ENCODE results near the gene RAB20.

The RAB20 gene

DNA sequence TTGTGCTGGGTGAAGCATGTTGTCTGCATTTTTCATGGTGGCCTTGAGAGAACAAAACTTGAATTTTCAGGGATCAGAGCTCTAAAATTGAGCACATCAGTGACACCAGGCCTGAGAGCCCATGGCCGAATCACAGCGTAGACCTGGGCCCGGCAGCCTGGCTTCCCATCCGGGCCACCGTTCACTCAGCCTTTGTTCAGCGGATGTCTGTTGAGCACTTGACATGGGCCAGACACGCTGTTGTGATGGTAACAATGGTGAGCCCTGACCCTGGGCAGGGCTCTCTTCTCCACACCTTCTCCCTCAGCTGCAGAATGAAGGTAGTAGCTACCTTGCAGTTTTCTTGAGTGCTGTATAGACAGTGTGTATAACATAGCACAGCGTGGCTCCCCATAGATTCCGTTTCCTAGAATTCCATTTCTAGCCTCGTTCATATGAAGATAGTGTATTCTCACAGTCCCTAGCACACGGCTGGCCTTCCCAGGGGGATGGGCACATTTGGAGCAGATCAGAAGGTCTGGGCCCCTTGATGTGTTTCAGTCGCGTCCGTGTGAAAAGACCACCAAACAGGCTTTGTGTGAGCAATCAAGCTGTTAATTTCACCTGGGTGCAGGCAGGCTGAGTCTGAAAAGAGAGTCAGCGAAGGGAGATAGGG, 75.3 kb downstream of the RAB20 start:
- no peak for DNase-seq

DNA sequence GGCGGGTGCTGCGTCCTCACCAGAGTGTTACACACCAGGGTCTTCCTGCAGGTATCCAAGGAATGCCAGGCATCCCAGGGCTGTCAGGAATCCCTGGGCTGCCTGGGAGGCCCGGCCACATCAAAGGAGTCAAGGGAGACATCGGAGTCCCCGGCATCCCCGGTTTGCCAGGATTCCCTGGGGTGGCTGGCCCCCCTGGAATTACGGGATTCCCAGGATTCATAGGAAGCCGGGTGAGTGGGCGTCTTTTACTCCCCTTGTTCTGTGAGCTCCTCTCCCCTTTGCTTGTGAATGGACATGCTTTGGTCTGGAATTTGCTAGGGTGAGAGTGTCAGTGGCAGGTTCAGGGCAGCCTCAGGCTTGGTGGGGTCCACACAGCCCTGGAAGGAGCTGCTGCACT, 75.9 kb downstream of the RAB20 start:
- no peak for DNase-seq

DNA sequence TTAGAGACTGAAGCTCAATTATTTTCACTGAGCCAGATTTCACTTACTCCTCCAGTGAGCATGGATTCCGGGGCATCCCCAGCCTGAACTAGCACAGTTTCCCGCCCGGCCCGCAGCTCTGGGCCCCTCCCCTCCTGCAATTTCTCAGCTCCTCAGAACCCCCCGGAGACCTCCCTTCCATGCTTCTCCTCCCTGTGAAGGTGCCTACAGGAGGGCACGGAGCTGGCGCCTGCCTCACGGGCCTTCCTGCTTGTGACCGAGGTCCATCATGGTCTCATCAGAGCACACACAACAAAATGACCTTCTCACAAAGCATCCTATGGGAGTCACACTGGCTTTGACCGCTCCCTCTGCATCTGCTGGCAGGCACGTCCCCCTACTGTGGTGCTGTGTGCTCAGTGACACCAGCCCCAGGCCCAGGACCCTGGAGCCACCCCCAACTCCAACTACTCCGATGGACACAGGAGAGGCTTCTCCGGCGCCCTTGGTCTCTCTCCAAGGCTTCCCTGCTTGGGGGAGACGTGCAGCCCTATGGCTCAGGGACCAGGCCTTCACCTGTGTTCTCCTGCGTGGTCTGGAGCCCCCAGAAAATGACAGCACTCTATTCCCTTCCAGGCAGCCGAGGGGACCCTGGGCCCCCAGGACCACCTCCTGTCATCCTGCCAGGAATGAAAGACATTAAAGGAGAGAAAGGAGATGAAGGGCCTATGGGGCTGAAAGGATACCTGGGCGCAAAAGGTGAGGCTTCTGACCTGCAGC, 77.1 kb downstream of the RAB20 start:
- DNase-seq: no peak

DNA sequence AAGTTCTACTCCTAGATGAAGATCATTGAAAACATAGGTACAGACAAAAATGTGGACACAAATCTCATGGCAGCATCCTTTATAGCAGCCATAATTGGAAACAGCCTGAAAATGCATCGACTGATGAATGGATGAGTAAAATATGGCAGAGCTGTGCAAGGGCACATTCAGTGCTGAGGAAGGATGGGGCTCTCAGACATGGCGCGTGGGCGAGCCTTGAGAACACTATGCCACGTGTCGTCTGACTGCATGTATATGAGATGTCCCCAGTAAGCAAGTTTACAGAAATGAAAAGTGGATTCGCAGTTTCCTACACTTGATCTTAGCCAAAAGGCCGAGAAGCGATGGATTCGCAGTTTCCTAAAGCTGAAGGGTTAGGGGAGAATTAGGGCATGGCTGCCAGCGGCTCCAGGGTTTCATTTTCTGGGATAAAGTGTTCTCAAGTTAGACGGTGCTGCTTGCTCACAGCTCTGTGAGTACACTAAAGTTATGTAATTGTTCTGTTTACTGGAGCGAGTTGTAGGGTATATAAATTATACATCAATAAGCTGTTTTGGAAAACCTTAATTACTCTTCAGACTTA, 78.0 kb downstream of the RAB20 start:
- no peak for DNase-seq

DNA sequence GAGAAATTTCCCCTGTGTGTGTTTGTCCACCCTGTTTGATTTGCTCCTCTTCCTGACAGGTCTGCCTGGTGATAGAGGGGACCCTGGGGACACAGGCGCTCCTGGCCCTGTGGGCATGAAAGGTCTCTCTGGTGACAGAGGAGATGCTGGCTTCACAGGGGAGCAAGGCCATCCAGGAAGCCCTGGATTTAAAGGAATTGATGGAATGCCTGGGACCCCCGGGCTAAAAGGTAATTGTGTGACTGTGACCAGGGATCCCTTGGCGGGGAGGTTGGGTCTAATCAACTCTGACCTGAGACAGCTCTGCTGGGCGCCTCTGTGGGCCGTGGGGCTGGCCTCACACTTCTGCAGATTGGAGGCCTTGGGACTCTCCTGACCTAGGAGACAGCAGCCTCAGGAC, 81.4 kb downstream of the RAB20 start:
- no peak for DNase-seq

DNA sequence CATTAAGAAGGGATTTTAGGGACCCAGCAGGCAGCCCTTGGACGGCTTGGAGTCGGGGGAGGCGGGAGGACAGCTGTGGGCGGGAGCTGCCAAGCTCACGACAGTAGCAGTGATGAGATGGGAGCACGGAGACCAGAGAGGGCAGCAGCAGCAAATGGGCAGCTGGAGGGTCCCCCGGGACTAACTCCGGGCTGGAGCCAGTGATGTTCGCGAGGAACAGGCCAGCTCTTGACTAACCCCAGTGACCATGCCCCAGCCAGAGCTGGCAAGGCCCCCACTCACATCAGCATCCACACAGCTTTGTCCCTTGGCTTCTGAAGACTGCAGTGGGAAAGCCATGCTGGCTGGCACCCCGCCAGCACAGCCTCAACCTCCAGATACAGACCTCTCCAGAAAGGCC, 81.9 kb downstream of the RAB20 start:
- DNase-seq: no peak

DNA sequence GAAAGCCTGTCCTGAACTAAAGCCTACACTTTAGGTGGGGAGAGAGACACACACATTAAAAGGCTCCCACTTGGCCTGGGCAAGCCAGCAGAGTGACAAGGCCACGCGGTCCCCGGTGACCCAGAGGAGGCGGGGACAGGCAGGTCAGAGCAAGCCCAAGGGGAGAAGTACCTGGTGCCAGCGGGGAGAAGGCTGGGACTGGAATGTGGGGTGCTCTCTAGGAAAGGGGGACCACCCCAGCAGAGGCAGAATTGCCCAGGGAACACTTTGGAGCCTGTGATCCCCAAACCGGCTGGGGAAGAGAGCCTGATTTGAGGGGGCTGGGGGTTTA, 82.3 kb downstream of the RAB20 start:
- no peak for DNase-seq

DNA sequence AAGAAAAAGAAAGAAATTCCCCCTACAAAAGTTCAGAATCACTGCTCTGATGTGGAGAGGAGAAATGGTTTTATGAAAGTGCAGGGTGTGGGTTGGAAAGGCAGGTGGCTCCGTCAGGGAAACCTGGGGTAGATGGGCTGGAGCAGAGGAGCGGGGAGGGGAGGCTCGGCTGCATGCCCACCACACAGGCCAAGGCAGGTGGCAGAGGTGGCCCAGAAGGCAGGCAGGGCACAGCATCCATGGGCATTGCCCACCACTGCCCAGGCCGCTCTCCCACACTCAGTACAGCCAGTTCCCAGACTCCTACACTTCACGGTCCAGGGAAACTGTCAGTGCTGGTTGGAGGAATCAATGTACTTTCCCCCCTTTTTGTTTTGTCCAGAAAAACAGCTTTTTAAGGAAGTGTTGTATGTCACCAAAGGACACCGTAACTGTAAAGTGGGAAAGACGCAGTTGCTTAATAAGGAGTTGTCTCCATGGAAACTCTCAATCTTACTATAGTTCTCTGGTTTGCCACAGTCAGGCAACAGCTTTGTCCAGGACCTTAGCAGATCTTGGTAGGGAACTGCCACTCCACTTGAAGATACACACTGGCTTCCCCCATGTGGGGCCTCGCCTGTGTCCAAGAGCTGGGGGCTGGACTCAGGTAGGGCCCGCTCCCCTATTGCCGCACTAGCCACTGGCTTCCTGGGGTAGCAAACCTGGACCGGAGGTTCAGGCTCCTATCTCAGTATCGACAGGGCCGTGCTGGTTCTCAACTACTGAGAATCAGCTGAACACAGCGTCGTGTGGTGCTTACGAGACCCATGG, 82.9 kb downstream of the RAB20 start:
- no peak for DNase-seq

DNA sequence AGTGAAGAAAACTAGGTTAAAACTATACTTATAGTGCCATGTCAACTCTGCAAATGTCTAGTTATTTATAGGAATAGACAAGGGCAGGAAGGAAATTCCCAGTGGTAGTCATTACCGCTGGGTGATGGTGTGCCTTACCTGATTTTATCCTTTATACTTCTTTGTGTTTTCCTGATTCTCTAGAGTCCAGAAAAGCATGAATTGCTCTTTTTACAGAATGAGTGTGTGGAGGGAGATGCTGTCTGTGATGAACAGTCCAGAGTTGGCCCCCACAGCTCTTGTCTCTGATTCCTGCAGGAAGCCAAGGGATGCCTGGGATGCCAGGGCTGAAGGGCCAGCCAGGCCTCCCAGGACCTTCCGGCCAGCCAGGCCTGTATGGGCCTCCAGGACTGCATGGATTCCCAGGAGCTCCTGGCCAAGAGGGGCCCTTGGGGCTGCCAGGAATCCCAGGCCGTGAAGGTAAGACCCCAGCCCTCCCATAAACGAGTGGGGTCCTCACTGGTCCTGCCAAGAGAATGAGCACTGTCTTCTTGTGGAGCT, 83.7 kb downstream of the RAB20 start:
- no peak for DNase-seq

DNA sequence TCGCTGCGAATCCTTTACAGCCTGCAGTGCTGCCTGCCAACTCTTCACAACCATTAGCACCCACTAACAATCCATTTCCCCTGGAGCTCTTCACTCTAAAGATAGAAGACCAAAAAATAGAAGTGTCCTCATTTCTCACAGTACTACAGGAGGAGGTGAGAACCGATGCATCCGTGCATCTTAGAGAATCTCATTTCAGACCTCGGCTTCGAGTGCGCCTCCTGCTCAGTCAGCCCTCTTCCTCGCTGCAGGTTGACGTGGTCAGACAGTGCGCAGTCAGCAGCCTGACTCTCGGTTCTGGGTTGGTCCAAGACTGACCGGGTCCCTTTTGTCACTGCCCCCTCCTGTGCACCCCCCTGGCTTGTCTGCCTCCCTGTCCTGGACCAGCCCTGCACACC, 85.3 kb downstream of the RAB20 start:
- no peak for DNase-seq

DNA sequence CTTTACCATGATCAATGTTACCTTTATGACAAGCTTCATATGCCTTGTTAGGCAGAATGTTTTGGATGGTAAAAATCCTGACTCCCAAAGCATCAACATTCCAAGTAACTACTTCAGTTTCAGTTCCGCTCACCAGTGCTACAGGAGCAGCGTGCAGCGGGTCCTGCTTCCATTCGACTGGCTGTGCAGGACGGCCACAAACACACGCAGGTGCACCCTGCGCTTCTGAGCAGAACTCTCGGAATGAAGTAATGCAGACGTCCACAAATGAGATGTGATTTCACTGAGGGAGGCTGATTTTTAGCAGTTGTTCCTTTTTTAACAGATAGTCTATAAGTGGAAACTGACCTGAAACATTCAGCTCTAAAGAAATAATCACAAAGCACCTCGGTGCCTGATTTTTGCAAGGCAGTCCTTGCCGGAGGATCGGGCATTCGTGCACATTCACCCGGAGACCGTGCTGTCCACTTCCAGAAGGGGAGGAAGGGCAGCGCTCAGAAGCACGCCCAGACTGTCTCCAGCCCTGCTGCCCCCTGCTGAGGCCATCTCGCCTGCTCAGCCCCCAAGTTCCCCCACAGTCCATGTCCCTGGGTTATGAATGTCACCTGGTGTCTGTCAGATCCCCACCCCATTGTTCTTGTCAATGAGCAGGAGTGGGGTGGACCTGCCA, 85.8 kb downstream of the RAB20 start:
- DNase-seq: no peak

DNA sequence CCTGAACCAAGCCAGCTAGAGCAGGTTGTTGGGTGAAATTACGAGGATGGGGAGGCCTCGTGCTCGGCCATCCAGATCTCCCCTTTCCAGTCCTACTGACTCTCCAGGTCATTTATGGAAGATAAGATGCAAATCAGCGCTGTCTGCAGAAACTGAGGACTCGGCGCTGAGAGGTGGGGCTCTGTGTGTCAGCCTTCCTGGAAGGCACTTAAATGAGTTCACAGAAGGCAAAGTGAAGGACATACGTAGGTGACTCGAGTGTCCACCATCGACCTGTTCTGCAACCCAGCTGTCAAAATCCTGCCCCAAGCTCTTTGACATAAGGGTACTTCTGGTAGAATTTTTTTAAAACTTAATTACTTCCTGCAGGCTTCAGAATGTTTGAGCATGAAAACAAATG, 86.4 kb downstream of the RAB20 start:
- no peak for DNase-seq

DNA sequence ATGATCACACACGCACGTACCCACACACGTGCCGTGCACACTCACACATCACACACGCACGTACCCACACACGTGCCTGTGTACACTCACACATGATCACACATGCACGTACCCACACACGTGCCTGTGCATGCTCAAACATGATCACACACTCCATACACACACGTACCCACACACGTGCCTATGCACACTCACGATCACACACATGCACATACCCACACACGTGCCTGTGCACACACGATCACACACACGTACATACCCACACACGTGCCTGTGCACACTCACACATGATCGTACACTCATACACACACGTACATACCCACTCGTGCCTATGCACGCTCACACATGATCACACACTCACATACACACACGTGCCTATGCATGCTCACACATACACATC, 86.8 kb downstream of the RAB20 start:
- no peak for DNase-seq
